HG03460 (cell line): Measurements from ENCODE around the gene ZNF532.
A peak's percentile ranks its signal among the peaks of the same experiment; 100 is the strongest.

Experiments
- ATAC-seq: cut with Tn5 transposase; IDR thresholded peaks from one replicate; pipeline ENCODE4 v1.9.1; 2021; ENCODE audit not compliant: unreplicated experiment

Gene ZNF532

DNA sequence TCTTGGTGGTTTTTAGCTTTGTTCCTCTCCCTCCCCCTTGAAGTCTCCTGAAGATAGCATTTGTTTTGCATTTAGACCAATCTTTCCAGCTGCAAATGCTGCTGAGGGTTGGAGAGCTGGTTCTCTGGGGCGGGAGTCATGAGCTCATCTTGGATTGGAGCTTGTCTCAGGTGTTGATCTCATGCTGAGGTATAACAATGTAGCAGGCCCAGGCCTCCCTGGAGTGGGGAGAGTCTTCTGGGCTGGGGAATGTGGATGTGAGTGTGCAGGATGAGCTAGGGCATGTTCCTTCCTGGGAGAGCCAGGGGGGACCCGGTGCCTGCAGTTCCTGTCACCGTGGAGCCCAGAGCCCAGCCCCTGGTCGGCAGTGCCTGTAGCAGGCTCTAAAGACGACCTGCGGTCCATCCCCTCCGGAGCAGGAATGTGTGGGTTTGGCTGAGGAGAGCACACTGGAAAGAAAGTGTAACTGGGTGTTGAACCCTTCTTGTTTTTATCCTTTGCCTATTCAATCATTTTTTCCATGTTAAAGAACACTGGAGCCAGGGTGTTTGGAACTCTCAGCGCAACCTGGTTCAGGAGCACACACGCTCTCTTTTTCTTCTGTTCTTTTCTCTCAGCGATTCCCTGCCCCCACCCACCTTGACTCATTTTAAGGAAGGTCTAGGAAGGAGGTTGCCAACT, 2.7 kb downstream of the ZNF532 start:
- ATAC-seq = no peak

DNA sequence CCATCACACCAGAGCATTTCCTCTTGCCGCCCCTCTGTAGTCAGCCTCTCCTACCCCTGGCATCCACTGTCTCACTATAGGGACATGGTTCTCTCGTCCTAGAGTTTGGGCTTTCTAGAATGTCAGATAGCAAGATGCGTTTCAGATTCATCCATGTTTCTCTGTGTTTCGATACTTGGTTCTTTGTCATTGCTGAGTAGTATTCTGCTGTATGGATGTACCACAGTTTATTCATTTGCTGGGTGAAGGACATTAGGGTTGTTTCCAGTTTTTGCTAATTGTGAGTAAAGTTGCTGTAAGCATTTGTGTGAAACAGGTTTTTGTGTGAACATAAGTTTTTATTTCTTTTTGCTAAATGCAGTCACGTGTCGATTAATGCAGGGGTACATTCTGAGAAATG, 3.8 kb downstream of the ZNF532 start:
- no peak for ATAC-seq

DNA sequence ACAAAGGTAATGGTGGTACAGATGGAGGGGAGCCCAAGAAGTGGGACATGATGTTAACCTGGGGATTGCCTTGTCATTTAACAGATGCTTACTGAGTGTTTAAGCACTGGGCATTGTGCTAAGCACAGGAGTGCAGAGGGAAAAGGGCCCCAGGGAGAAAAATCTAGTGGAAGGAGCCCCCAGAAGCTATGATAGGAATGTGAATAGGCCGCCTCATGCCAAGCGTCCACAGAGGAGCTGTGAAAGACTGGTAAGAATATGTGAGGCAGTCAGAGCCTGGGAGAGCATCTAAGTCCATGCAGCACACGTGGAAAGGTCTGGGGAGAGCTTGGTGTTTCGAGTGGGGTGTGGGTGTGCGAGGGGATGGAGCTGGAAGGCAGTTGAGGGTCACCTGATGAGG, 5.5 kb downstream of the ZNF532 start:
- no peak for ATAC-seq

DNA sequence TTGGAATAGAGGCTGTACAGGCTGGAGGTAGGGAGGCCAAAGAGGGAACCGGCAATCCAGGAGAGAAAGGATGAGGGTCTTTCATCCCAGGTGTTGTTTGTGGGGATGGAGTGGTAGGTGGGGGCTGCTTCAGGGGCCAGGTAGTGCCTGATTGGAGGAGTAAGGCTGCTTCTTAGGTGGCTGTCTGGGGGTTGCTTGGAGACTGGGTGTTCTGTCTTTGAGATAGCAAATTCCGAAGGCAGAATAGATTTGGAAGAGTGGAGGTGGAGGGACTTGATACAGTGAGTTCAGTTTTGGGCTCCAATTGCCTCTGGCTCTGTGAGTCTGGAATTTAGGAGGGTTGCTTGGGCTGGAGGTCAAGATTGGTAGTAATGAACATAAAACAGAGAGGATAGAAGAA, 5.9 kb downstream of the ZNF532 start:
- ATAC-seq = no peak

DNA sequence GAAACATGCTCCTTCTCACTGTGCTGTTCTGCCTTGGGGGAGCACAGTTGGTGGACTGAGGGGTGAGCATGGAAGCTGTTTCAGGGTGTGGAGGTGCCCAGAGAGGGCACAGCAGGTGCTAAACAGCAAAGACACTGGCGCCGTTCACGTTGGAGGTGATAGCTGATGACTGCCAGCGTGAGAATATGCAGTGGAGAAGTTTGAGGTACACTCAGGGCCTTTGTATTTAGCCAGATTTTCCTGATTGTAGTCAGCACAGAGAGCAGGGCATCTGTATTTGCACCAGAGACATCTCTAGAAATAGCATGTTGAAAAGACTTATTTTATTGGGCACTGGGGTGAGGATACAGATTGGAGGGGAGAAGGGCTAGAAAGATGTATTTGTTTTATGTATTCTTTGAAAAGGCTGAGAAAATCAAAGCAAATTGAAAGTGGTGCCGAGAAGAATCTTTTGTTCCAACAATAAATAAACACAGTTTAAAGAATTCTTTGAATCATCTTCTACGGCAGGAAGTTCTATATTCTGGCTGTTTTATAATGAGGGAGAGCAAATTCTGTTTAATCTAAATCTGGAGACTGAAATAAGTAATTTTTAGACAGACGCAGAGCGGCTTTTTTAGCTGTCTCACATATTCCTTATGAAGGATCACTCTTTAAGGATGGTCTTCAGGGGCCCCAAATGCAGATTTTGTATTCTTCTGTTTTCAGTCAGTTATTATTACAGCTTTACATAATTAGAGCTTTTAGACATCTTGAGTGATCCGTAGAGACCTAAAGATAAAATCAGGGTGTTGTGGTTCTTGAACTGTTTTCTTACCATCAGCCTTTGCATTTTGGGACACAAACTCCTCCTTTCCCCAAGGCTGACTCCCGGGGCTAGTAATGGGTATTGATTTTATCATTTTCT, 7.1 kb downstream of the ZNF532 start:
- ATAC-seq = no peak

DNA sequence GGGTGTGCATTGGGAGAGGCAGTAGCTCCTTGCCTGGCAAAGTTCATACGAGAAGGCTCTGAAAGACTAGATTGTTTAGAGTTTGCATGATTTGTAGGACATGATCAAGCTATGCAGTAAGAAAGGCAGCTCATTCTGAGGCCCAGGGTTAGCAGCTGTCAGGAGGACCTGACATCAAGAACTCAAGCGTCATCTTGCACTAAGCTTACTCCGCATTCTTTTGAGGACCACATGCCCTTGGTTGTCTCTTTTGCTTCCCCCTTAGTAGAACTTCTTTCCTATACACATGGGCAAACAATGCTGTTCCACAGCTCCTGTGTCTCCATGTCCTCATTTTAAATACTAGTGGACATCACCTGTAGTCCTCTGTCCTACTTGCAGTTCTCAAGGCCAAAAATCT, 14.0 kb downstream of the ZNF532 start:
- no peak for ATAC-seq

DNA sequence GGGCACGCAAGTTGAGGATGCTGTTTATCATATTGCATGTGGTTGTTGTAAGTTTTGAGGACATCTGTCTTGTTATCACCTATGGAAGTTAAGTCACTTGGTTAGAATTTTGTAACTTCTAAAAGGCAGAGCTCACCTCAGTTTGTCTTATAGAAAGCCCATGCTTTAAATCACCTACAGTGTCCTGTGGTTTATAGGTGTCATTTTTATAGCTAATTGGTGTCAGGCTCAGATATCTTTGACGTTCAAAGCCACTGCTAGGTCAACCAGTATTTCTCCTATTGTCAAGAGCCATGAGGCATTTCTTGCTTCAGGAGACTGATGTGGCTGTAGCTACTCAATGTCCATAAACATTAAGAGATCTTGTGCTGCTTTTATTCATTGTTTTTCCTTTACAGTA, 16.8 kb downstream of the ZNF532 start:
- no peak for ATAC-seq

DNA sequence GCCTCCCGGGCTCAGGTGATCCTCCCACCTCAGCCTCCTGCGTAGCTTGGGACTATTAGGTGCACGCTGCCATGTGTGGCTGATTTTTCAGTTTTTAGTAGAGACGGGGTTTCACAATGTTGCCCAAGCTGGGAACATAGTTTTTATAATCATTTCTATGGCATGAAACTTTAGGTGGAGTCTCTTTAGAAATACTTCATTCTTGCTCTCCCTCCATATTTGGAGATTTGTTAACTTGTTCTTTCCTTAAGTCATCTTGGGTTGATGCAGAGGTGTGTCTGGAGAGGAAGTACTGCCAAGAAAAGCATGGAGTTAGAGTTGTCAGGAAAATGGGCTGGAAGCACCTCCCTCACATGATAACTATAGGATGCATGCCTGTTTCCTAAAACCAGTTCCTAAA, 17.4 kb downstream of the ZNF532 start:
- no peak for ATAC-seq

DNA sequence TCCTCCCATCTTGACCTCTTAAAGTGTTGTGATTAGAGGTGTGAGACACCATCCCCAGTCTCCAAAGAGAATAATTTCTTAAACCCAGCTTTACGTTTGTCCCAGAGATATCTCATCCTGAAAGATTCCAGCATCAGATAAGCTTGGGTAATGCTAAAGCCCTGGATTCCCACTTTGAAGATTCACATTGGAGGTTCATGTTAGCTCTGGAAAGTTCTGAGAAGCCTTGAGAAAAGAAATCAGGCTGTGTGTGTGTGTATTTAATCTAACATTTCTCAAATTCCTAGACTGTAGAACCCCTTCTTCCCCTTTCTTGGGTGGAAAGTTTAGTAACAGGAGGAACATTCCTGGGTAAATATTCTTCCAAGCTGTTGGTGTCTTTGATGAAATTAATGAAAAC, 18.0 kb downstream of the ZNF532 start:
- ATAC-seq = no peak

DNA sequence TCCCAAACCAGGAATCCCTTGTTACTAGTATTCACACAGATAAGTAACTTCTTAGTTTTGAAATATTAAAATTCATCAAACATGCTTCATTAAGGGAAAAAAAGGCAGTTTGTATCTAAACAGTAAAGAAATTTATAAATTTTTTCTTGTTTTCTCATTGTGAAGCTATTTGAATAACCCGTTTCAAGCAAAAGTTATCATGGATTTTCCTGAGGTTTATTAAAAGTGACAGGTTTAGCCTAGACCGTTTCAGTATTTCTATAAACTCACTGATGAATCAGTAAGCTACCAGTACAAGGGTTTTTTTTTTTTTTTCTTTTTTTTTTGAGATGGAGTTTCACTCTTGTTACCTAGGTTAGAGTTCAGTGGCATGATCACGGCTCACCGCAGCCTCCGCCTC, 20.0 kb downstream of the ZNF532 start:
- no peak for ATAC-seq

DNA sequence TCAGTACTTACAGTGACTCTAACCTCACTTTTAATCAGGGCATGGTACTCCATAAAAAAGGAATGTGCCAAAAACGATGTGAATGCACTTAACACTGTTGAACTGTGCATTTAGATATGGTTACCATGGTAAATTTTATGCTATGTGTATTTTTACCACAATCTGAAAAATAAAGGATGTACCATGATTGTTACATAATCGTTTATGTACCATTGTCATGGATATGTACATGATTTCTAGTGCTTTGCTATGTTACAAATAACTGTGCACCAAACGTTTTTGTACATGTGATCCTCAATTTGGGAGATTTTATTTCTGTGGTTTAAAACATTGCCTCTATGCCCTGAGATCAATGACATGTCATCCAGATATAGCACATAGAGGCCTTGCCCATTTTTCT, 21.8 kb downstream of the ZNF532 start:
- no peak for ATAC-seq

DNA sequence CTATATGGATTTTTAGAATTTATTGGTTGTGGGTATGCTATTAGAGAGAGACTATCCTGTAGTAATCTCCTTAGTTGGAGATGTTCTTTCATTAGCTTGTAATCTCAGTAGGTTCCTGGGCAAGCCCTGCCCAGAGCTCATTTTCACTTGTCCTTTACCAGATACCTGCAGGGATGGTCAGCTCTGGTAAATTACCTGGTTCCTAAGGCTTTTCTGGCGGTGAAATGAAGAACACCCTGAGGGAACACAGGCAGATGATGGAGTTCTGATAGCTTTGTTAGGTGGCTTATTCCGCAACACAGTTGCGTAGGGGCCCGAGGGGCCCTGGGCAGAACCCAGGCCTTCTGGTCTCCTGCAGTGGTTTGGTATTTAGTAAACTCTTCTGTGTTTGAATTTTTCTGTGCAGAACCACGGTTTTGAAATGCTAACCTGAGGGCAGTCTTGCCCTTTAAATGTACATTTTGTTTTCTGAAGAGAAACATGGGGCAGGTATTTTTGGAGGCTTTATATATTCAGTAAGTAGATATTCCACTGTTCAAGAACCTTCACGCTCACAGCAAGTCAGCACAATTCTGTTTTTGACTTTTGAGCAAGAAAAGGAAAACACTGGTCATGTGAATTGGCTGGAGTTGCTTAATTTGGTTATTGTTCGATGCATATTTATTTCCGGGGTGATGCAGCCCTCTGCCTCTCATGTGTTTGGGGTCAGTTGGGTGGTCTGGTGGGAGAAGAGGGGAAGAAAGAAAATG, 22.4 kb downstream of the ZNF532 start:
- peak; percentile 24 for ATAC-seq

DNA sequence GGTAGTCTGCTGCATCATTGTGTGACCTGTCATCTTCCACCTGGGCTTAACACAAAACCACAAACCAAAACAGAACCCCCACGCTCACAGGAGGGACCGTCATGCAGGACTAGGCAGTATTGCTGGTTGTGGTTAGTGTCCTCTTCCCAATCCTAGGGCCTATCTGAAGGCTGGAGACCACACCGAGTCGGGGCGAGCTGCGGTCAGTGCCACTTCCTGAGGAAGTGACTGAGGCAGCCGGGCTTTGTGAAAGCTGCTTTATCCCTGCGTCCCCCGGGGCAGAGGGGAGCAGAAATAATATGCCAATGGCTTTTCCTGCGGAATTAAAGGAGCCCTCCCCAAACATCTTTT, 22.9 kb downstream of the ZNF532 start:
- ATAC-seq = peak; percentile 80

DNA sequence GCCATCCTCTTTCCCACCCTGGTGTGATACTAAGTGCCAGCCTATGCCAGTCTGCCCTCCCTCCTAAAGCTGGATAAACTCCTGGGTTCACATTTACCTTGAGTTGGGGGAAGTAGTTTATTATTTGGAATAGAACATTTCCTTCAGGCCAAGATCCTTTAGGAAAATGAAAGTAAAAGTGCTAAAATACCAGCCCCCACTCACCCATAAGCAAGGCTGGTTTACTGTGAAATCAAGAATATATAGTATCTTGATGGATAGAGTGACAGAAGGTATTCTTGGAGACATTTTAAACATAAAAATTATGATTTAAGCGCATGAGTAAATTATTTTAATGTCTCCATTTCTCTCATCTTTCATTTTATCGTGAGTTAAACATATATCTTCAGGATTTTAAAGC, 27.1 kb downstream of the ZNF532 start:
- ATAC-seq = no peak

DNA sequence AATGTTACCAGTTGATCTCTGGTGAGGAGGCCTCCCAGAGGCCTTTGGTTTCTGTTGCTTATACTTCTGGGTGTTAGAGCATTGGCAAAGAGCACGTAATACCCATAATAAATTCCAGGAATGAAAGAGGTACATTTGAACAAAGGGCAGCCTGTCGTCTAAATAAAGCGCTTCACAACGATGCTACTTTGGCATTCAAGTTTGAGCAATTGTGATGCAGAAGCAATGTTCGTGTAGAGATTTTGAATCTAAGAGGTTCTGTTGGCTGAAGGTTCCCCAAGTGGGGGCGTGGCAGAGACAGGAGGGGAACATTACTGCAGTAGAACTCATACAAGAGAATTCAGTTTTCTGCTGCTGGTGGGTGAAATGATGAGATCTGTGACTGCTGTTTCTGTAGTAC, 27.8 kb downstream of the ZNF532 start:
- ATAC-seq = no peak

DNA sequence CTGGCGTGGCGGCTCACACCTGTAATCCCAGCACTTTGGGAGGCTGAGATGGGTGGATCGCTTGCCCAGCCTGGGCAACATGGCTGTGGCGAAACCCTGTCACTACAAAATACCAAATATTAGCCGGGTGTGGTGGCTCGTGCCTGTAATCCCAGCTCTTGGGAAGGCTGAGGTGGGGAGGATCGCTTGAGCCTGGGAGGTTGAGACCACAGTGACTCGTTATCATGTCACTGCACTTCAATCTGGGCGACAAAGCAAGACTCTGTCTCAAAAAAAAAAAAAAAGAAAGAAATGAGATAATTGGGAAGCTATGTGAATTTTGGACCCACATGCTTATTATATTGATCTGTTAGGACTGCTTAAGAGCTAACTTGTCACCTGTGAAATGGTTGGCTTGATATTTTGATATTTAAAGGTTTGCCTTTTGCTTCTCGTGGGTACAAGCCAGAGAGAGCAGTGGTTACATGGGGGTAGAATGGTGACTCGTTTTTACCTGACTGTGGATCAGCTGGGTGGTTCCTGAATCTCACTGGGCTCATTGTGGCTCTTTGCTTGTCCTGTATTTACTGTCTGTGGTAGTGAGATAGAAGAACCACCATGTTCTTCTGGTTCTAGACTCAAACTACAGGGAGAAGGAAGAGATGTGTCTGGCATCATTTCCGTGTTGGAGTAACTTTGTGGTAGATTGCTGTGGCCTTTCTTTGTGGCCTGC, 28.9 kb downstream of the ZNF532 start:
- no peak for ATAC-seq

DNA sequence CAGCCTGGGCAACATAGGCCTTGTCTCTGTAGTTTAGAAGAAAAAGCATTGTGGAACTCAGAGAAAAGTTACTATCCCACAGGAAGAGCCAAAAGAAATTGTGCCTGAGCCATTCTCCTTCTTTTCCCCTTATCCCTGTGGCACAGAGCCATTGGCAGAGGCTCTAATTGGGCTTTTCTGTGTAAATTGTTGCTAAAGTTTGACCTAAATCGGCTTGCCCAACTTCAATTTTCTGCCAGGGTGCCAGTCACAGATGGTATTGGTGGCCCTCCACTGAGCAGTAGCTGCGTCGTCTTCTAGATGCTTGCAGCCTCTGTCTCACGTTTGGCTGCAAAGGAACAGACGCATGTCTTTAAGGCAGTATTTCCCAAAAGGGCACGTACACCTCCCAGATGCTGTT, 30.3 kb downstream of the ZNF532 start:
- ATAC-seq = no peak

DNA sequence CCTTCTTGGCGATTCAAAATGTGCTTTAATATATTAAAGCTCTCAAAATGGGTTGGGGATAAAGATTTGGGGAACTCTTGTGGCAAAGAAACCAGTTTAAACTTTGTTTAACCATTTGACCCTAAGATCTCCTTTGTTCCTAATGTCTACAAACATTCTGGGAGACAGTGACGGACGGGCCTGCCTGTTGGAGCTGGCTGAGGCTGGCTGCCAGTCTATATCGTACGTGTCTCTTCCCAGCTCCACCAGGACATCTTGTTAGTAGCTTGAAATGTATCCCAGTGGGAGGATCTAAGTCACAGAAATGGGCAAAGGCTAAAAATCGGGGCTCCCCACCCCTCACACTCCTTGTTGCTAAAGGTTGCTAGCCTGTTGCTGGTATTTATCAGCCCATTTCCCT, 30.7 kb downstream of the ZNF532 start:
- no peak for ATAC-seq

DNA sequence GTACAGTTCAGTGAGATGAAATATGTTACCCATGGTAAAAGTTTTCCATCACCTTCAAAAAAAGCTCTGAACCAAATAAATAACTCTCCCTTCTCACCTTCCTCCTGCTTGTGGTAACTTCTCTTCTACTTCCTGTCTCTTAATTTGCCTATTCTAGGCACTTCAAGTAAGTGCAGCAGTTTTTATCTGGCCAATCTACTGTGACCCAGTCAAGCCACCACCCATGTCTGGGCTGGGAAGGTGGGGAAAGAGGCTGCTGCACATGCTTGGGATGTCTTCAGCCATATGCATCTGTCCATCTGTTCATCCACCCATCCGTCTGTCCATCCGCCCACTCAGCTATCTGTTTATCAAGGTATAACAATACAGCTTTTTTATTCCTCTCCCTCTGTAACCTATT, 31.6 kb downstream of the ZNF532 start:
- peak; percentile 89 for ATAC-seq

DNA sequence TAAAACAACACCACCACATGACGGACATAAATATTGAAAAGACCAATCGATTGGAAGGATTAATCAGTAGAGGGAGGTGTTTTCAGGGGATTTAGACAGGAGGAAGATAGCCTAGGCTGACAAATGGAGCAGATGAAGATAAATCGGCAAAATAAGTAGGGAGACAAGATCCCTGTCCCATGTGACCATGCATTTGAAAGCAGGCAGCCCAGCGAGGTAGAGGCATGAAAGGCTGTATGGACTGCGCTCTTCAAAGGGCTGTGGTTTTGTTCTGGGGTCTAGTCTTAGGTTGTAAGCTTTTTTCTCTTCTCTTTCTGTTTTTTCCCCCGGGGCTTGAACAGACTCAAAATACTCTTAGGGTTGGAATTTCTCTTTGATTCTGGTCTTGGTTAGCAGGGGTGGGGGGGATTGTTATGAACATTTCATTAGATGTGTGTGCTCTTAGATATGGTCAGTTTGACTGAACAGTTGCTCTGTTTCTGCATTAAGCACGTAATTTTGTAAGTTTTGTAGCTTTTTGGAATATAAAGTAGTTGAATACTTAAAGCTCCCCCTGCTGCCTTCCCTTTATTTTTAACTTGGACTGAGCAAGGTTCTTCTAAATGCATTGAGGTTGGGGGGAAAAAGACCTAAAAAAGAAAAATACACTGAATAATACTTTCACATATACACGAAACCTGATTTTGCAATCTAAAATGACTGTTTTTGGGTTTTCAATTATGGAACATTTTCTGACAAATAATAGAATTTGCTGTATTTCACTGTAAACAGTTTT, 32.2 kb downstream of the ZNF532 start:
- no peak for ATAC-seq
